ENCODE results near the gene FABP3.

The FABP3 gene

DNA sequence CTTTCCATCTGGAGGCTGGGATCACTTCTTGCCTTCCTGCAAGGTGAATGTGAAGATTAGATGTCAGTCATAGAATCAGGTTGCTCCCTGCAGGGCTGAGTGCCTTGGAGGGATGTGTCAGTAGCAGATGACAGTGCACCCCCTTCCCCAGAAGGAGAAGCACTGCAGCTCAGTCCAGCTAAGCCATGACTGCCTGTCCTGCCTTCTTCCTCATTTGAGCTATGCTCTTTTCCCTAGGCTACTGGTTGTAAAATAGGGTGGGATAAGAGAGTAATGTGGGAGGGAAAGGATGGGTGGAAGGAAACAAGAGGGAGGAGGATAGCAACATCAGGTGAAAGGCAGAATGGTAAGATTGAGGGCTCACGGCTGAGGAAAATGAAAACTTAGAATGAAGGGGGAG is 11.1 kb upstream of the FABP3 start:
- no peaks in the 10 kb centered on the region for H3K9me3 ChIP-seq (ENCODE audit: low read length)
- H3K9ac ChIP-seq (ENCODE audit: low read length), result no peak overlapping the region
- H2AFZ ChIP-seq (ENCODE audit: low read length), result no peak overlapping the region
- H3K36me3 ChIP-seq (ENCODE audit: insufficient read depth, low read length), result no peaks in the 10 kb centered on the region
- no peak for TF ChIP-seq EZH2 (IDR thresholded peaks at IDR 0.05; ENCODE audit: borderline replicate concordance, low read length)
- TF ChIP-seq, protein P1, sequence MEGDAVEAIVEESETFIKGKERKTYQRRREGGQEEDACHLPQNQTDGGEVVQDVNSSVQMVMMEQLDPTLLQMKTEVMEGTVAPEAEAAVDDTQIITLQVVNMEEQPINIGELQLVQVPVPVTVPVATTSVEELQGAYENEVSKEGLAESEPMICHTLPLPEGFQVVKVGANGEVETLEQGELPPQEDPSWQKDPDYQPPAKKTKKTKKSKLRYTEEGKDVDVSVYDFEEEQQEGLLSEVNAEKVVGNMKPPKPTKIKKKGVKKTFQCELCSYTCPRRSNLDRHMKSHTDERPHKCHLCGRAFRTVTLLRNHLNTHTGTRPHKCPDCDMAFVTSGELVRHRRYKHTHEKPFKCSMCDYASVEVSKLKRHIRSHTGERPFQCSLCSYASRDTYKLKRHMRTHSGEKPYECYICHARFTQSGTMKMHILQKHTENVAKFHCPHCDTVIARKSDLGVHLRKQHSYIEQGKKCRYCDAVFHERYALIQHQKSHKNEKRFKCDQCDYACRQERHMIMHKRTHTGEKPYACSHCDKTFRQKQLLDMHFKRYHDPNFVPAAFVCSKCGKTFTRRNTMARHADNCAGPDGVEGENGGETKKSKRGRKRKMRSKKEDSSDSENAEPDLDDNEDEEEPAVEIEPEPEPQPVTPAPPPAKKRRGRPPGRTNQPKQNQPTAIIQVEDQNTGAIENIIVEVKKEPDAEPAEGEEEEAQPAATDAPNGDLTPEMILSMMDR (IDR thresholded peaks at IDR 0.05; ENCODE audit: low read length), result no peak
- no peak overlapping the region for H3K4me2 ChIP-seq (ENCODE audit: low read length)
- H3K27ac ChIP-seq (ENCODE audit: low read depth, low read length, poor library complexity, severe bottlenecking), result no peak overlapping the region
- no peaks in the 10 kb centered on the region for H3K79me2 ChIP-seq (ENCODE audit: insufficient read depth, low read length)
- H3K4me1 ChIP-seq (ENCODE audit: insufficient read depth, low read length, severe bottlenecking), result no peaks in the 10 kb centered on the region
- H3F3A ChIP-seq (ENCODE audit: insufficient read depth, low read length), result no peaks in the 10 kb centered on the region
- no peak overlapping the region for H3K4me3 ChIP-seq (ENCODE audit: low read depth, low read length, poor library complexity, severe bottlenecking)
- no peaks in the 10 kb centered on the region for H3K27me3 ChIP-seq (ENCODE audit: insufficient read depth, low read length)
- no peaks in the 10 kb centered on the region for H3K9me2 ChIP-seq (ENCODE audit: low read depth, low read length)
- no peaks in the 10 kb centered on the region for H4K20me1 ChIP-seq (ENCODE audit: insufficient read depth, low read length)

GRCh38 chr1:31382379-31382989 is 9.6 kb upstream of the FABP3 start:
- H3K9ac ChIP-seq (ENCODE audit: low read length), result no peak overlapping the region
- H3K4me2 ChIP-seq (ENCODE audit: low read length), result no peak overlapping the region
- H3K9me3 ChIP-seq (ENCODE audit: low read length), result no peaks in the 10 kb centered on the region
- no peak overlapping the region for H2AFZ ChIP-seq (ENCODE audit: low read length)
- H3F3A ChIP-seq (ENCODE audit: insufficient read depth, low read length), result no peaks in the 10 kb centered on the region
- H3K36me3 ChIP-seq (ENCODE audit: insufficient read depth, low read length), result no peaks in the 10 kb centered on the region
- no peaks in the 10 kb centered on the region for H4K20me1 ChIP-seq (ENCODE audit: insufficient read depth, low read length)
- no peaks in the 10 kb centered on the region for H3K9me2 ChIP-seq (ENCODE audit: low read depth, low read length)
- no peak for TF ChIP-seq EZH2 (IDR thresholded peaks at IDR 0.05; ENCODE audit: borderline replicate concordance, low read length)
- TF ChIP-seq, protein P1 (IDR thresholded peaks at IDR 0.05; ENCODE audit: low read length), result no peak
- no peaks in the 10 kb centered on the region for H3K79me2 ChIP-seq (ENCODE audit: insufficient read depth, low read length)
- no peak overlapping the region for H3K4me3 ChIP-seq (ENCODE audit: low read depth, low read length, poor library complexity, severe bottlenecking)
- no peaks in the 10 kb centered on the region for H3K4me1 ChIP-seq (ENCODE audit: insufficient read depth, low read length, severe bottlenecking)
- no peak overlapping the region for H3K27ac ChIP-seq (ENCODE audit: low read depth, low read length, poor library complexity, severe bottlenecking)
- 0 out of 2 replicates have a peak, but pooled peaks cover 3% of the 10 kb centered on the region for H3K27me3 ChIP-seq (ENCODE audit: insufficient read depth, low read length)

DNA sequence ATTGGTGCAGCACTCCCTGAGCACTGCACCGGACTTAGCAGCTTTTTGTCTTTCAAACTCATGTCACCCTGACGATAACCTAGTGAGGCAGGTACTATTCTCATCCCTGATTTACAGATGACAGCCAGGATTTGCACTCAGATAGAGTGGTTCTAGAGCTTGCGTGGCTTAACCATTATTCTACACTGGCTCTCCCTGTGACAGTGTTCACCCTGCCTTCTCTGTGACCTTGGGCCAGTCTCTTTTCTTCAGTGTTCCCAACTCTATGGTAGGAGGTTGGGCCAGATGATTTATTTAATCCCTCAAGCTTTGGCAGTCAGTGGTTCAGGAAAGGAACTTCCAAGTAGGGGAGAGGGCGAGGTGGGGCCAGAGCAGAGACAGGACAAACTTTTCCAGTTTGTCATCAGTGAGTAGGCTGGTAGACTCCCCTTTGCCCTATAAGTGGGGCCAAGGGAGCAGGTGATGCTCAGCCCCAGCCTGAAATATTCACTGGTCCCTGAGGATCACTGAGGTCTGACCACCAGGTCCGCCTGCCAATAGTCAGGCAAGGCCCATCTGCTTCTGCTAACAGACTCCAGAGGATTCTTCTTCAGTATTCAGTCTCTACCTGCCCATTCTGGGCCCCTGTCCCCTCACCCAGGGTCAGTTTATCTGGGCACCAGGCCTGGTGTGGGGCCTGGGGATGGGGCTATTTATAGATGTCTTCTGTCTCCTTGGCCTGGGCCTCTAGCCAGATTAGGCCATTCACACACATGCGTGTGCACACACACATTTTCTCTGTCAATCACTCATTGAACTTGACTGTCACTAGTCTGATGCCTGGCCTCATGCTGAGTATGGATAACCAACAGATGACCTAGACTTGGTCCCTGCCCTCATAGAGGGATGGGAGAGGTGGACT is 8.8 kb upstream of the FABP3 start:
- no peaks in the 10 kb centered on the region for H3K4me1 ChIP-seq (ENCODE audit: insufficient read depth, low read length, severe bottlenecking)
- H3K27me3 ChIP-seq (ENCODE audit: insufficient read depth, low read length), result 0 out of 2 replicates have a peak, but pooled peaks cover 3% of the 10 kb centered on the region
- no peak overlapping the region for H3K4me2 ChIP-seq (ENCODE audit: low read length)
- no peak overlapping the region for H3K27ac ChIP-seq (ENCODE audit: low read depth, low read length, poor library complexity, severe bottlenecking)
- H3K4me3 ChIP-seq (ENCODE audit: low read depth, low read length, poor library complexity, severe bottlenecking), result no peak overlapping the region
- H3K9ac ChIP-seq (ENCODE audit: low read length), result no peak overlapping the region
- TF ChIP-seq EZH2 (IDR thresholded peaks at IDR 0.05; ENCODE audit: borderline replicate concordance, low read length), result no peak
- H3K9me3 ChIP-seq (ENCODE audit: low read length), result no peaks in the 10 kb centered on the region
- H3K79me2 ChIP-seq (ENCODE audit: insufficient read depth, low read length), result no peaks in the 10 kb centered on the region
- no peaks in the 10 kb centered on the region for H3K9me2 ChIP-seq (ENCODE audit: low read depth, low read length)
- H3F3A ChIP-seq (ENCODE audit: insufficient read depth, low read length), result no peaks in the 10 kb centered on the region
- no peak overlapping the region for H2AFZ ChIP-seq (ENCODE audit: low read length)
- no peaks in the 10 kb centered on the region for H4K20me1 ChIP-seq (ENCODE audit: insufficient read depth, low read length)
- no peaks in the 10 kb centered on the region for H3K36me3 ChIP-seq (ENCODE audit: insufficient read depth, low read length)
